Neural cell (in vitro differentiated cells): ENCODE measurements around the gene SLC2A4.

Source experiments
- EP300 ChIP-seq: fragments of 450-650 bp; conservative IDR thresholded peaks from 2 replicates; pipeline ENCODE4 v1.6.1; 2014; ENCODE audit warnings: antibody characterized with exemption, mild to moderate bottlenecking, moderate library complexity; ENCODE audit not compliant: poor library complexity, severe bottlenecking
- RAD21 ChIP-seq: fragments of 450-650 bp; conservative IDR thresholded peaks from 2 replicates; pipeline ENCODE4 v1.6.1; 2014; ENCODE audit warnings: antibody characterized with exemption, mild to moderate bottlenecking, moderate library complexity
- SMC3 ChIP-seq: fragments of 450-650 bp; conservative IDR thresholded peaks from 2 replicates; pipeline ENCODE4 v1.6.1; 2014; ENCODE audit warnings: antibody characterized with exemption, mild to moderate bottlenecking, moderate library complexity; ENCODE audit not compliant: poor library complexity
- TF ChIP-seq, protein P1 (sequence below): fragments of 450-650 bp; IDR thresholded peaks from 2 replicates; pipeline ENCODE4 v1.5.1; 2014; ENCODE audit warnings: antibody characterized with exemption, mild to moderate bottlenecking, moderate library complexity; ENCODE audit not compliant: poor library complexity, severe bottlenecking

DNA sequence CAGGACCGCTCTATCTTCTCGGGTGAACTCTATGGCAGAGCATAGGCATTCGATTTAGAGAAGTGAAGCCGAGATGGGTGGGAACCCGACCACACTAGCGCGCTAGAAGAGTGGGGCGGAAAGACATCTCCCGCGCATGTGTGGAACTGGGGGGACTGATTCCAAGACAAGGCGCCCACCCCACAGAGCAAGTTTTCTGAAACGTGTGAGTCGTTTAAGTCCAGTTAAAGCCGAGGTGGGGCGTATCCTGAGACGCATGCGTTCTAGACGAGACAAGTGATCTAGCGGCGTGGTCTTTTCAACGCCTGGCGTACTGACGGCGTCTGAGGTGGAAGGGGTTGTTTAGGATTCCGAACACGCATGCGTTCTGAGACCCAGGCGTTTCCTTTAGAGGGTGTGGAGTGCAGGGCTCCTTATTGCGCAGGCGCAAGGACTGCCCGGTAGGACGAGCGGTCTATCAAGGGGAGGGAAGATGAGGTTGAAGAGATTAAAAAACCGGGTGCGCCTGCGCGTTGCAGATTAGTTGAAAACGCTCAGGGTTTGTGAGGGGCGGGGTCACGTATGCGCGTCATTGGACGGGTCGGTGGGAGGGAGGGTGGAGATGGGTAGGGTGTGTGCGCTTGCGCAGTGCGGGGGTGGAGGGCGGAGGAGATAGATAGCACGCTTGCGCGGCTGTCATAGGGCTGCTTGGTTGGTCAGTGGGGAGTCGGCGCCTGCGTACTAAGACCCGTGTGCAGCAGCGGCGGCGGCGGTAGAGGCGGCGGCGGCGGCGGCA lies 25.6 kb downstream of the SLC2A4 start, which contains the start of gene EIF5A:
- TF ChIP-seq, protein P1, sequence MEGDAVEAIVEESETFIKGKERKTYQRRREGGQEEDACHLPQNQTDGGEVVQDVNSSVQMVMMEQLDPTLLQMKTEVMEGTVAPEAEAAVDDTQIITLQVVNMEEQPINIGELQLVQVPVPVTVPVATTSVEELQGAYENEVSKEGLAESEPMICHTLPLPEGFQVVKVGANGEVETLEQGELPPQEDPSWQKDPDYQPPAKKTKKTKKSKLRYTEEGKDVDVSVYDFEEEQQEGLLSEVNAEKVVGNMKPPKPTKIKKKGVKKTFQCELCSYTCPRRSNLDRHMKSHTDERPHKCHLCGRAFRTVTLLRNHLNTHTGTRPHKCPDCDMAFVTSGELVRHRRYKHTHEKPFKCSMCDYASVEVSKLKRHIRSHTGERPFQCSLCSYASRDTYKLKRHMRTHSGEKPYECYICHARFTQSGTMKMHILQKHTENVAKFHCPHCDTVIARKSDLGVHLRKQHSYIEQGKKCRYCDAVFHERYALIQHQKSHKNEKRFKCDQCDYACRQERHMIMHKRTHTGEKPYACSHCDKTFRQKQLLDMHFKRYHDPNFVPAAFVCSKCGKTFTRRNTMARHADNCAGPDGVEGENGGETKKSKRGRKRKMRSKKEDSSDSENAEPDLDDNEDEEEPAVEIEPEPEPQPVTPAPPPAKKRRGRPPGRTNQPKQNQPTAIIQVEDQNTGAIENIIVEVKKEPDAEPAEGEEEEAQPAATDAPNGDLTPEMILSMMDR = no peak
- peak; percentile 31 for TF ChIP-seq EP300
- TF ChIP-seq RAD21 = no peak
- no peak for TF ChIP-seq SMC3
